ENCODE results near the gene LPAR6.
"Not testable (repeated sequence)": the region's sequence is repeated elsewhere in the genome, so short reads cannot be mapped to it uniquely, and the experiment has no call there.

Gene LPAR6

GRCh38 chr13:48412881-48413351, at the start of gene LPAR6:
TSS of gene LPAR6 (minus strand) at chr13:48413113. CDS start at chr13:48412423, 690 bp downstream.
- no peak for DNase-seq

- no peak for DNase-seq
Measured at GRCh38 chr13:48457578-48458242, 44.8 kb upstream of the LPAR6 start.

GRCh38 chr13:48456546-48456945, 43.6 kb upstream of the LPAR6 start:
- DNase-seq = no peak

GRCh38 chr13:48451196-48451595, 38.3 kb upstream of the LPAR6 start:
- not testable (repeated sequence) for DNase-seq

GRCh38 chr13:48449656-48450055, 36.7 kb upstream of the LPAR6 start:
- DNase-seq = no peak

GRCh38 chr13:48448959-48449614, 36.2 kb upstream of the LPAR6 start:
- no peak for DNase-seq

GRCh38 chr13:48448285-48448958, 35.5 kb upstream of the LPAR6 start:
- no peak for DNase-seq

- DNase-seq = no peak
Measured at GRCh38 chr13:48446464-48446863, 33.6 kb upstream of the LPAR6 start.

- DNase-seq = no peak
Measured at GRCh38 chr13:48443442-48444208, 30.7 kb upstream of the LPAR6 start.

- peak; percentile 22 for DNase-seq
Measured at GRCh38 chr13:48437371-48437770, 24.5 kb upstream of the LPAR6 start.

GRCh38 chr13:48436661-48437288, 23.9 kb upstream of the LPAR6 start:
- DNase-seq = no peak

- DNase-seq = no peak
Measured at GRCh38 chr13:48434200-48434599, 21.3 kb upstream of the LPAR6 start.

- DNase-seq = peak; percentile 65
Measured at GRCh38 chr13:48431987-48432615, 19.2 kb upstream of the LPAR6 start.

GRCh38 chr13:48431431-48431830, 18.5 kb upstream of the LPAR6 start:
- no peak for DNase-seq

GRCh38 chr13:48429886-48430285, 17.0 kb upstream of the LPAR6 start:
- DNase-seq = no peak

- no peak for DNase-seq
Measured at GRCh38 chr13:48429036-48429435, 16.1 kb upstream of the LPAR6 start.

GRCh38 chr13:48426755-48427298, 13.9 kb upstream of the LPAR6 start:
- not testable (repeated sequence) for DNase-seq

GRCh38 chr13:48426052-48426451, 13.1 kb upstream of the LPAR6 start:
- DNase-seq = no peak

- no peak for DNase-seq
Measured at GRCh38 chr13:48424212-48424611, 11.3 kb upstream of the LPAR6 start.

- DNase-seq = not testable (repeated sequence)
Measured at GRCh38 chr13:48422003-48422402, 9.1 kb upstream of the LPAR6 start.

GRCh38 chr13:48415516-48415915, 2.6 kb upstream of the LPAR6 start:
- DNase-seq = no peak

GRCh38 chr13:48414501-48414900, 1.6 kb upstream of the LPAR6 start:
- DNase-seq = no peak

All from NCI-H2171 treated with DMSO at 0.1 percent for 48 hours (cell line).